Activated CD8-positive, alpha-beta T cell treated with anti-CD3 and anti-CD28 coated beads, Interleukin-2, amount 10 ng/mL, durations not matched to agents 7 days and 5 days (primary cell): Measurements from ENCODE around the gene PHLDA2. TPM values are rescaled to one million over a fixed set of nuclear protein-coding genes. Genes with fewer than 3 reads are reported as not detected.

Source experiments
- ATAC-seq: fragments of 150-1000 bp; cut with Tn5 transposase; one replicate; pipeline ENCODE4 v1.10.0; 2021; ENCODE audit warnings: moderate library complexity
- CTCF ChIA-PET: fragments of 350-600 bp; sonication (Branson Sonifier 250); formaldehyde crosslinking; loops from one replicate; lab custom pipeline; 2021; ENCODE audit warnings: antibody characterized with exemption; lab: Charles Lee
- POLR2A ChIA-PET: fragments of 350-600 bp; sonication (Branson Sonifier 250); formaldehyde crosslinking; loops from one replicate; lab custom pipeline; 2021; ENCODE audit warnings: antibody characterized with exemption; lab: Charles Lee
- DNase-seq: peaks from one replicate; pipeline ENCODE4 v3.0.0-alpha.2; 2020
- H3K27ac Mint-ChIP-seq: one replicate; pipeline ENCODE4 v1.8.0; 2021; ENCODE audit warnings: mild to moderate bottlenecking, mixed read lengths
- H3K27me3 Mint-ChIP-seq: one replicate; pipeline ENCODE4 v1.8.0; 2021; ENCODE audit warnings: low read depth, mixed read lengths
- H3K36me3 Mint-ChIP-seq: one replicate; pipeline ENCODE4 v1.8.0; 2021; ENCODE audit warnings: low read depth, mixed read lengths
- H3K4me1 Mint-ChIP-seq: one replicate; pipeline ENCODE4 v1.8.0; 2021; ENCODE audit warnings: low read depth, mixed read lengths
- H3K4me3 Mint-ChIP-seq: one replicate; pipeline ENCODE4 v1.8.0; 2021; ENCODE audit warnings: mild to moderate bottlenecking, mixed read lengths
- H3K9me3 Mint-ChIP-seq: one replicate; pipeline ENCODE4 v1.8.0; 2022; ENCODE audit warnings: mixed read lengths; ENCODE audit not compliant: insufficient read depth
- total RNA-seq, 2 experiments: library from RNA; stranded (reverse); gene quantifications; one replicate each; pipeline ENCODE4 v1.2.3, GENCODE V29; 2021

Gene PHLDA2
- total RNA-seq, 2 experiments from 2014 or later, result 1.3 to 2.6 TPM

- CTCF ChIA-PET, result interaction anchor here (0.9 to 13.7 kb wide), 2 partner anchors 45 to 352 kb away, joined by 3 to 485 read pairs; no protein-coding TSS in a partner anchor
- POLR2A ChIA-PET, result interaction anchor here (0.5 kb wide), 1 partner anchor 1020 kb away, joined by 4 read pairs; no protein-coding TSS in a partner anchor
- Mint-ChIP-seq H3K4me3 (peak overlapping the region; percentile 74), H3K36me3 (no peaks in the 10 kb centered on the region), H3K27ac (no peak overlapping the region), H3K4me1 (peaks cover 19% of the 10 kb centered on the region), H3K27me3 (peaks cover 24% of the 10 kb centered on the region), H3K9me3 (no peaks in the 10 kb centered on the region)
- ATAC-seq (peak; percentile 14), DNase-seq (peak; percentile 40)
These were observed 44.1 kb downstream of the PHLDA2 start for GRCh38 chr11:2885017-2885677.

GRCh38 chr11:2883979-2884815 lies 45.0 kb downstream of the PHLDA2 start:
- no peaks in the 10 kb centered on the region for H3K36me3 Mint-ChIP-seq
- DNase-seq (no peak), ATAC-seq (no peak)
- ChIA-PET POLR2A (interaction anchor here (0.5 kb wide), 1 partner anchor 1021 kb away, joined by 4 read pairs; no protein-coding TSS in a partner anchor), CTCF (interaction anchor here (13.7 kb wide), 1 partner anchor 351 kb away, joined by 485 read pairs; no protein-coding TSS in a partner anchor)
- H3K9me3 Mint-ChIP-seq, result no peaks in the 10 kb centered on the region
- no peak overlapping the region for H3K27ac Mint-ChIP-seq
- no peak overlapping the region for H3K4me3 Mint-ChIP-seq
- H3K27me3 Mint-ChIP-seq, result peaks cover 24% of the 10 kb centered on the region
- peaks cover 19% of the 10 kb centered on the region for H3K4me1 Mint-ChIP-seq

- H3K4me1 Mint-ChIP-seq, result peaks cover 19% of the 10 kb centered on the region
- no peak overlapping the region for H3K27ac Mint-ChIP-seq
- DNase-seq, result no peak
- H3K36me3 Mint-ChIP-seq, result no peaks in the 10 kb centered on the region
- CTCF ChIA-PET, result interaction anchor here (13.7 kb wide), 1 partner anchor 350 kb away, joined by 485 read pairs; no protein-coding TSS in a partner anchor
- no peak for ATAC-seq
- POLR2A ChIA-PET, result no interaction called here
- no peaks in the 10 kb centered on the region for H3K9me3 Mint-ChIP-seq
- peaks cover 24% of the 10 kb centered on the region for H3K27me3 Mint-ChIP-seq
- H3K4me3 Mint-ChIP-seq, result no peak overlapping the region
These were observed 45.6 kb downstream of the PHLDA2 start for GRCh38 chr11:2883640-2883978.

DNA sequence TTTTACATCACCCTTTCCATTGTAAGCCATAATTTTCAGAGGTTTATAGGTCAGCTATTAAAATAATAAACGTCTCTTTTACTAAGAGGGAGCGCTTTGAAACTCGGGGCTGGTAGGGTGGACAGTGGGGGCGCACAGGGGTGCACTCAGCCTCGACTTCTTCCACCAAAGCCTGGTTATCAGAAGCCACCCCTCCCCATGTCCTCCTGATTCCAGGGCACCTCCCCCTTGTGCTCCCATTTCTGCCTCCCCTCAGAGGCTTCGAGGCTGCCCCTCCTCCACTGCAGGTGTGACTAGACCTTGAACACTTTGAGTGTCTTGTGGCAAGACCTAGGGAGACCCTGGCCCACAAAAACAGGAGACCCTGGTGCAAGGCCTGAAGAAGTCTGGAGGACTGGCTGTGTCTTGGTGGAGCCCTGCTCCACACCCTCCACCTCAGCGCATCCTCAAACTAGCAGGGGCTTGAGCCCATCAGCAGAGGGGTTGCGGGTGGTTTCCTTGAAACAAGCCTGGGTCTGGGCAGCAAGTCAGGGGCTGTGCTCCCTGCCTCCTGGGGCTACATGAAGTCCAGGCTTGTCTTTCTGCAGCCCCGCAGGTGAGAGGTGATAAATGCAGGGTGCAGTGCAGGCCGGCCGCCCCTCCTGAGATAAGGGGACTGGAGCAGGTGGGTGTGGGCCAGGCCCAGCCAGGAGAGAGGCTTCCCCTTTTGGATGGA lies 46.7 kb downstream of the PHLDA2 start:
- Mint-ChIP-seq H3K4me1 (peaks cover 15% of the 10 kb centered on the region), H3K27me3 (peaks cover 24% of the 10 kb centered on the region), H3K9me3 (no peaks in the 10 kb centered on the region), H3K27ac (no peak overlapping the region), H3K36me3 (no peaks in the 10 kb centered on the region), H3K4me3 (no peak overlapping the region)
- ChIA-PET CTCF (interaction anchor here (13.7 kb wide), 1 partner anchor 349 kb away, joined by 485 read pairs; no protein-coding TSS in a partner anchor), POLR2A (no interaction called here)
- no peak for DNase-seq
- ATAC-seq, result no peak

DNA sequence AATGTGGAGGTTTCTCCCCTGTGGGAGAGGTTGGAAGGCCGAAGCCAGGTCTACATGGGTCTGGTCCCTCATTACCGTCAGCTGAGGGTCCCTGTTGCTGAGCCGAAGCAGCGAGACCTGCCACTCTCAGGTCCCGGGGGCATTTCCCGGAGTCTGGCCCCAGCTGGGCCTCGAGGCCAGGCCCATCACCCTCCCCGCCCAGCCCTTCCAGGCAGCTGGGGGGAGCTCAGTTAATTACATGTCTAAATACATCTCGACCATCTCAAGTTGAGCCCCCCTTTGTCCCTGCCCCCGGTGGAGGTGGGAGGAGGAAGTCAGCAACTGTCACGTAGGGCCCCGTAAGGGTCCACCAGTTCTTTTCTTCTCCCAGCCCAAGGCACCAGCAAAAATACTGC lies 47.2 kb downstream of the PHLDA2 start:
- Mint-ChIP-seq H3K4me1 (peaks cover 10% of the 10 kb centered on the region), H3K27me3 (peaks cover 21% of the 10 kb centered on the region), H3K4me3 (no peak overlapping the region), H3K9me3 (no peaks in the 10 kb centered on the region), H3K27ac (no peak overlapping the region), H3K36me3 (no peaks in the 10 kb centered on the region)
- no peak for DNase-seq
- CTCF ChIA-PET, result interaction anchor here (0.8 to 1.2 kb wide), 2 partner anchors 11 to 349 kb away, joined by 3 read pairs; no protein-coding TSS in a partner anchor
- POLR2A ChIA-PET, result no interaction called here
- ATAC-seq, result no peak

- ChIA-PET POLR2A (no interaction called here), CTCF (interaction anchor here (0.8 to 1.2 kb wide), 2 partner anchors 12 to 348 kb away, joined by 3 read pairs; no protein-coding TSS in a partner anchor)
- Mint-ChIP-seq H3K36me3 (no peaks in the 10 kb centered on the region), H3K9me3 (no peaks in the 10 kb centered on the region), H3K27ac (no peak overlapping the region), H3K4me1 (peaks cover 4% of the 10 kb centered on the region), H3K27me3 (peaks cover 18% of the 10 kb centered on the region), H3K4me3 (no peak overlapping the region)
- no peak for DNase-seq
- ATAC-seq, result no peak
These were observed 47.9 kb downstream of the PHLDA2 start for GRCh38 chr11:2881076-2881980.

DNA sequence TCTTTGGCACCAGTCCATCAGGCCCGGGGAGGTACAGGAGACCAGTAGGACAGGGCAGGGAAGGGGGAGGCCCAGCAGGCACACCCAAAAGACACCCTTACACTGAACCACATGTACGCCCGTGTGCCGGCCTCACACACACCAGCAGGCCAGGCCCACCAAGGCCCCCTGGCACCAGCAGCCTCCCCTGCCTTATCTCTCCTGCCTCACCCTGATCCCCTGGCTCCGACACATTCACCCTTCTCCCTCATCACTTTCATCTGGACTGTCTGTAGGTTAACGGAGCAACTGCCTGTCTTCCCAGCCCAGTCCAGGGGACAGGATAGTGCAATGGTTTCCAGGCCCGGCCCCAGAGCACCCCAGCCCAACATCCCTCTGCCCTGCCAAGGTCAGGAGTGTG lies 48.6 kb downstream of the PHLDA2 start:
- Mint-ChIP-seq H3K27me3 (peaks cover 18% of the 10 kb centered on the region), H3K4me1 (peaks cover 3% of the 10 kb centered on the region), H3K9me3 (no peaks in the 10 kb centered on the region), H3K4me3 (no peak overlapping the region), H3K36me3 (no peaks in the 10 kb centered on the region), H3K27ac (no peak overlapping the region)
- ChIA-PET POLR2A (no interaction called here), CTCF (no interaction called here)
- ATAC-seq (no peak), DNase-seq (no peak)

GRCh38 chr11:2878782-2879181 lies 50.4 kb downstream of the PHLDA2 start:
- H3K9me3 Mint-ChIP-seq, result no peaks in the 10 kb centered on the region
- H3K27me3 Mint-ChIP-seq, result peaks cover 15% of the 10 kb centered on the region
- no peaks in the 10 kb centered on the region for H3K36me3 Mint-ChIP-seq
- DNase-seq (no peak), ATAC-seq (no peak)
- H3K4me3 Mint-ChIP-seq, result no peak overlapping the region
- H3K27ac Mint-ChIP-seq, result no peak overlapping the region
- H3K4me1 Mint-ChIP-seq, result no peaks in the 10 kb centered on the region
- POLR2A ChIA-PET, result no interaction called here
- CTCF ChIA-PET, result interaction anchor here (3.0 kb wide), 1 partner anchor 9 kb away, joined by 9 read pairs; no protein-coding TSS in a partner anchor

Other genes starting within 250 kb of the PHLDA2 start
- under 1 TPM; 0.24 to 0.26 TPM for gene KCNQ1OT1, start 229.4 kb downstream of the PHLDA2 start, total RNA-seq
- gene CDKN1C, start 43.6 kb downstream of the PHLDA2 start, total RNA-seq, result under 1 TPM; 0.21 to 0.32 TPM
- 100 to 1,000 TPM; 287 to 300 TPM for gene NAP1L4, start 62.9 kb upstream of the PHLDA2 start, total RNA-seq
- gene CARS1, start 128.0 kb upstream of the PHLDA2 start, total RNA-seq, result 10 to 100 TPM; 74.6 to 81.5 TPM
- 10 to 100 TPM; 10.1 to 11.0 TPM for gene OSBPL5, start 235.9 kb upstream of the PHLDA2 start, total RNA-seq